Osteocyte (in vitro differentiated cells): ENCODE data around the gene HMX3. TPM values are rescaled to one million over a fixed set of nuclear protein-coding genes. Genes with fewer than 3 reads are reported as not detected.

Source experiments
- DNase-seq: peaks from one replicate; pipeline ENCODE4 v3.0.0; 2021; ENCODE audit warnings: mixed read lengths; ENCODE audit not compliant: unreplicated experiment; ENCODE audit errors: extremely low spot score
- H3K27ac Mint-ChIP-seq: one replicate; pipeline ENCODE4 v1.8.0; 2021; ENCODE audit warnings: mild to moderate bottlenecking, mixed read lengths; ENCODE audit not compliant: unreplicated experiment
- H3K27me3 Mint-ChIP-seq: one replicate; pipeline ENCODE4 v1.8.0; 2021; ENCODE audit warnings: mixed read lengths; ENCODE audit not compliant: unreplicated experiment
- H3K36me3 Mint-ChIP-seq: one replicate; pipeline ENCODE4 v1.8.0; 2021; ENCODE audit warnings: mixed read lengths; ENCODE audit not compliant: unreplicated experiment
- H3K4me1 Mint-ChIP-seq: one replicate; pipeline ENCODE4 v1.8.0; 2021; ENCODE audit warnings: mixed read lengths; ENCODE audit not compliant: unreplicated experiment
- H3K4me3 Mint-ChIP-seq: one replicate; pipeline ENCODE4 v1.8.0; 2021; ENCODE audit warnings: mild to moderate bottlenecking, moderate library complexity, mixed read lengths; ENCODE audit not compliant: unreplicated experiment
- H3K9me3 Mint-ChIP-seq: one replicate; pipeline ENCODE4 v1.8.0; 2021; ENCODE audit warnings: mixed read lengths; ENCODE audit not compliant: unreplicated experiment
- total RNA-seq: library from RNA; stranded (reverse); gene quantifications from 2 replicates; pipeline ENCODE4 v1.2.1, GENCODE V29; 2021
- TF ChIP-seq, protein P1 (sequence below): fragments of 200-600 bp; sonication (generic); IDR thresholded peaks from 2 replicates; pipeline ENCODE4 v1.5.0; 2021; ENCODE audit warnings: antibody characterized with exemption, mild to moderate bottlenecking, moderate library complexity

The HMX3 gene
- total RNA-seq, 1 donor from 2014 or later = not detected

DNA sequence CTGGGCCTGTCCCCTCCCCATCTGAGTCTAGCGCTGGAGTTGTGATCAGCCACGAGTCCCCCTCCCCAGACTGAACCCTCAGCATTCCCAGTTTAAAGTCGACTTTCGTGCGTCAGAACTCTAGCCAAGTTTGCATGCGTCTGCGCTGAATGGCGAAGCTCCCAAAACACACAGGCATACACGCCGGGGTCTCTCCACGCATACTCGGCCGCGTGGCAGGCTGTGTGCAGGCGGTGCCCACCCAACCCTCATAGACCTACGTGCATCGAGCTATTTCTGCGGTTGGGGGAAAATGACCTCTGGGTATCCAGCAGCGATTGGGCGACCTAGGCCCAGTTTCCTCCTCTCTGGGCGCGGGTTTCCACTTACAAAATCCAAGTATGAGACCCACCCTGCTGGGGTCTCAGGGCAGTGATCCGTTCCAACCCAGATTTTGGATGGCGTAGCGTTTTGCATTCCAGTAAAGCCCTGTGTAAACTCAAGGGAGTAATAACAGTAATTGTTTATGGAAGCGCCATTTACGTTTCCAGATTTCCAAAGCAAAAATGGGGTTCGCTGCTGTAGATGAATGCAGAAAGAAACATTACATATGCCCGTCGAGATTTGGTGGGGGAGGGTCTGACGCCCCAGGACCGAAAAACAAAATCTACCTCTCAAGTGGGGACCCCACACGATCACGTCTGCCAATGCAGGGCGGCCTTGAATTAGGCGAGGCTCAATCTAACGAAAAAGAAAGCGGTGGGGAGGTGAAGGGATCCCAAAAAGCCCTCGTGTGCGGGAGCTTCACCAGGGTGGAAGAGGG, 2.0 kb upstream of the HMX3 start:
- H3K4me3 Mint-ChIP-seq = no peak overlapping the region
- peaks cover 78% of the 10 kb centered on the region for H3K27me3 Mint-ChIP-seq
- no peak overlapping the region for H3K27ac Mint-ChIP-seq
- peaks cover 34% of the 10 kb centered on the region for H3K4me1 Mint-ChIP-seq
- H3K9me3 Mint-ChIP-seq = no peaks in the 10 kb centered on the region
- TF ChIP-seq, protein P1, sequence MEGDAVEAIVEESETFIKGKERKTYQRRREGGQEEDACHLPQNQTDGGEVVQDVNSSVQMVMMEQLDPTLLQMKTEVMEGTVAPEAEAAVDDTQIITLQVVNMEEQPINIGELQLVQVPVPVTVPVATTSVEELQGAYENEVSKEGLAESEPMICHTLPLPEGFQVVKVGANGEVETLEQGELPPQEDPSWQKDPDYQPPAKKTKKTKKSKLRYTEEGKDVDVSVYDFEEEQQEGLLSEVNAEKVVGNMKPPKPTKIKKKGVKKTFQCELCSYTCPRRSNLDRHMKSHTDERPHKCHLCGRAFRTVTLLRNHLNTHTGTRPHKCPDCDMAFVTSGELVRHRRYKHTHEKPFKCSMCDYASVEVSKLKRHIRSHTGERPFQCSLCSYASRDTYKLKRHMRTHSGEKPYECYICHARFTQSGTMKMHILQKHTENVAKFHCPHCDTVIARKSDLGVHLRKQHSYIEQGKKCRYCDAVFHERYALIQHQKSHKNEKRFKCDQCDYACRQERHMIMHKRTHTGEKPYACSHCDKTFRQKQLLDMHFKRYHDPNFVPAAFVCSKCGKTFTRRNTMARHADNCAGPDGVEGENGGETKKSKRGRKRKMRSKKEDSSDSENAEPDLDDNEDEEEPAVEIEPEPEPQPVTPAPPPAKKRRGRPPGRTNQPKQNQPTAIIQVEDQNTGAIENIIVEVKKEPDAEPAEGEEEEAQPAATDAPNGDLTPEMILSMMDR = no peak
- DNase-seq = peak; percentile 80
- H3K36me3 Mint-ChIP-seq = peaks cover 2% of the 10 kb centered on the region

DNA sequence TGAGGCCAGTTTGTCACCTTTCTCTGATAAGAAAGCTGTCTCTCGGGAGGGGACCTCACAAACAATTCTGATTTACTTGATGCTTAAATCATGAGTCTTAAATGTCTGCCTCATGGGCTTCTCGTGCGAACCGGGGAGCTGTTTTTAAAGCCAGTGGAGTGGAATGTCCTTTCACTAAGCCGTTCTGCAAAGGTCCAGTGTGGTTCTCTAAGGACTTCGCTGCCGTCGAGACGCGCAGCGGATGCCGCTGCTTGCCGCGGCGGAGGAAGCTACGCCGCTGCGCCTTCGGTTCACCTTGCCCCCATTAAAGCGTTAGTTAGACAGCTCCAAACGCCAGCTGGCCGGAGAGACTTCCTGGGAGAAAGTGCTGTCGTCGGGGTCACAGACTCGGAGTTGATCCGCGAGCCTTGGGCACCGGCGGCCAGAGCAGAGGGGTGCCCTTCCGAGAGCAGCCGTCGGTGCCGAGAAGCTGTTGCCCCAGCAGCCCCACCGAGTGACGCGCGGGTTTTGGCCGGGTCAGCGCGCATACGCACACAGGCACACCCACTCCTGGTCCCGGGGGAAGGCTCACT, 1.3 kb upstream of the HMX3 start:
- TF ChIP-seq, protein P1 = no peak
- Mint-ChIP-seq H3K36me3 (peaks cover 2% of the 10 kb centered on the region), H3K9me3 (no peaks in the 10 kb centered on the region), H3K27ac (no peak overlapping the region), H3K4me1 (peaks cover 37% of the 10 kb centered on the region), H3K27me3 (peaks cover 79% of the 10 kb centered on the region), H3K4me3 (peak overlapping the region; percentile 38)
- peak; percentile 69 for DNase-seq

DNA sequence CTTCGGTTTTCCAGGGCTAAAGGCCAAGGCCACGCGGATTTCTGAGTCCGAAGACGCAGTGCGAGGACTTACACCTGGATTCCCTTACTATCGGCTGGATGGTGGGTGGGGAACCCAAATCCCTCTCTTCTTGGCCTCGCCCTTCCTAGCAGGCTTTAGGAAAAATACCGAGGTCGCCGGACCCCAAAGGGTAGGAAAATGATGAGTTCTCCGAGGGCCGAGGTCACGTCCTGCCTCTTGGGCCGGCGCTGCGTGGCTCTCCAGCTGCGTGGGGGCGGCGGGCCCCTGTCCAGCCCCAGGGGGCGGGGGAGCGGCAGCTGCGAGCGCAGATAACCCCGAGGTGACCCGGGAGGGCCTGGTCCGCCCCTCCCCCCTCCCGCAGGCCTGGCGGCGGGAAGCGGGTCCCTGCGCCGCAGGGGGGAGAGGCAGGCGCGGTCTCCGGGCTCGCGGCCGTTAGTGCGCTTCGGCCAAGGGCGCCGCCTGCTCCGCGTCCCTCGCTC, 805 bp upstream of the HMX3 start:
- H3K27ac Mint-ChIP-seq = no peak overlapping the region
- H3K36me3 Mint-ChIP-seq = peaks cover 2% of the 10 kb centered on the region
- H3K27me3 Mint-ChIP-seq = peaks cover 79% of the 10 kb centered on the region
- no peaks in the 10 kb centered on the region for H3K9me3 Mint-ChIP-seq
- DNase-seq = no peak
- H3K4me1 Mint-ChIP-seq = peaks cover 41% of the 10 kb centered on the region
- no peak overlapping the region for H3K4me3 Mint-ChIP-seq
- TF ChIP-seq, protein P1 = no peak

DNA sequence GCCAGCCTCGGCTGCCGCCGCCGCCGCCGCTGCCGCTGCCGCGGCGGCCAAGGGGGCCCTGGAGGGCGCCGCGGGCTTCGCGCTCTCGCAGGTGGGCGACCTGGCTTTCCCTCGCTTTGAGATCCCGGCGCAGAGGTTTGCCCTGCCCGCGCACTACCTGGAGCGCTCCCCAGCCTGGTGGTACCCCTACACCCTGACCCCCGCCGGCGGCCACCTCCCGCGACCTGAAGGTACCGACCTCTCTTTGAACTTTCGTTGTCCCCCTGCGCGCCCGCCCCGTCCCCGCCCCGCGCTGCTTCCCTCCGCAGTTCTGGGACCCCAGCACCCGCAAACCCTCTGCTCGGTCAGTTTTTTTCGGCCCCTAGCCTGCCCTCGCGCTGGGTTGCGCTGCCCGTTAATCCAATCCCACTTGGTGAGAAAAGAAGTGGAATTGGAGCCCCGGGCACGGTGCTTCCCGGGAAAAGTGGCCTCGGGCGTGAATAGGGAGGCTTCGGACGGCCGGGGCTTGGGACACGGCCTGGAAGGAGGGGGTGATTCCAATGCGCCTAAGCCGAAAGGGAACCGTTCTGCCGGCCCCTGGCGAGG, 543 bp downstream of the HMX3 start:
- TF ChIP-seq, protein P1 = no peak
- Mint-ChIP-seq H3K9me3 (no peaks in the 10 kb centered on the region), H3K4me3 (peak overlapping the region; percentile 74), H3K27me3 (peaks cover 79% of the 10 kb centered on the region), H3K4me1 (peaks cover 41% of the 10 kb centered on the region), H3K27ac (no peak overlapping the region), H3K36me3 (peaks cover 2% of the 10 kb centered on the region)
- DNase-seq = peak; percentile 71
